Sigmoid colon (tissue), 4 donors: ENCODE data around the gene SACM1L.

Experiments used
- EP300 ChIP-seq, 4 donors: sonication (generic); formaldehyde crosslinking; IDR thresholded peaks; one replicate each; pipeline ENCODE4 v1.6.1; 2017; ENCODE audit warnings: antibody characterized with exemption in 4 of 4
- POLR2AphosphoS5 ChIP-seq, 4 donors: sonication (generic); formaldehyde crosslinking; IDR thresholded peaks; one replicate each; pipeline ENCODE4 v1.6.1; 2017; ENCODE audit warnings: antibody characterized with exemption in 4 of 4
- TF ChIP-seq, protein P1 (sequence below), 4 experiments: fragments of 450-650 bp in 3 of 4; fragments of 200-600 bp in 1 of 4; IDR thresholded peaks; one replicate each; pipeline ENCODE4 v1.5.1; 2016 to 2019; ENCODE audit warnings: antibody characterized with exemption in 4 of 4, mild to moderate bottlenecking in 3 of 4, moderate library complexity in 2 of 4

- TF ChIP-seq, protein P1, sequence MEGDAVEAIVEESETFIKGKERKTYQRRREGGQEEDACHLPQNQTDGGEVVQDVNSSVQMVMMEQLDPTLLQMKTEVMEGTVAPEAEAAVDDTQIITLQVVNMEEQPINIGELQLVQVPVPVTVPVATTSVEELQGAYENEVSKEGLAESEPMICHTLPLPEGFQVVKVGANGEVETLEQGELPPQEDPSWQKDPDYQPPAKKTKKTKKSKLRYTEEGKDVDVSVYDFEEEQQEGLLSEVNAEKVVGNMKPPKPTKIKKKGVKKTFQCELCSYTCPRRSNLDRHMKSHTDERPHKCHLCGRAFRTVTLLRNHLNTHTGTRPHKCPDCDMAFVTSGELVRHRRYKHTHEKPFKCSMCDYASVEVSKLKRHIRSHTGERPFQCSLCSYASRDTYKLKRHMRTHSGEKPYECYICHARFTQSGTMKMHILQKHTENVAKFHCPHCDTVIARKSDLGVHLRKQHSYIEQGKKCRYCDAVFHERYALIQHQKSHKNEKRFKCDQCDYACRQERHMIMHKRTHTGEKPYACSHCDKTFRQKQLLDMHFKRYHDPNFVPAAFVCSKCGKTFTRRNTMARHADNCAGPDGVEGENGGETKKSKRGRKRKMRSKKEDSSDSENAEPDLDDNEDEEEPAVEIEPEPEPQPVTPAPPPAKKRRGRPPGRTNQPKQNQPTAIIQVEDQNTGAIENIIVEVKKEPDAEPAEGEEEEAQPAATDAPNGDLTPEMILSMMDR (IDR thresholded peaks at IDR 0.05), result no peak
- no peak for TF ChIP-seq EP300 (IDR thresholded peaks at IDR 0.05)
- TF ChIP-seq POLR2AphosphoS5 (IDR thresholded peaks at IDR 0.05), result no peak
These were observed 11.4 kb upstream of the SACM1L start for GRCh38 chr3:45677841-45678240.
